H1 (cell line): Measurements from ENCODE around the gene MACROD2. TPM values are rescaled to one million over a fixed set of nuclear protein-coding genes. Genes with fewer than 3 reads are reported as not detected.

Source experiments
- CTCF ChIA-PET: fragments of 300-600 bp; sonication (Branson Sonifier 250); formaldehyde crosslinking; loops from one replicate; lab custom pipeline; 2021; ENCODE audit not compliant: partially characterized antibody; lab: Charles Lee
- POLR2A ChIA-PET: fragments of 300-600 bp; sonication (Branson Sonifier 250); formaldehyde crosslinking; loops from one replicate; lab custom pipeline; 2021; ENCODE audit warnings: inconsistent platforms; ENCODE audit not compliant: partially characterized antibody; lab: Charles Lee
- DNase-seq, 2 experiments: peaks; one replicate each; pipeline versions ENCODE4 v3.0.0 to v3.0.0-alpha.2; 2010 to 2022; ENCODE audit warnings: low spot score in 2 of 2, low read depth in 1 of 2, mixed read lengths in 1 of 2
- FAIRE-seq: peaks from 2 replicates; lab custom pipeline; 2011; peaks lifted over from hg19 to GRCh38; lab: Jason Lieb, UNC
- H2AFZ ChIP-seq: 2 replicates; pipeline ENCODE4 v1.8.1; 2012; ENCODE audit warnings: low read length, inconsistent platforms
- H2AK5ac ChIP-seq: 2 replicates; pipeline ENCODE4 v1.6.1; 2013; ENCODE audit warnings: low read depth, low read length
- H2BK120ac ChIP-seq: replicated peaks from 2 replicates; pipeline ENCODE3; 2013; ENCODE audit warnings: low read depth, low read length, inconsistent platforms
- H2BK12ac ChIP-seq: 2 replicates; pipeline ENCODE4 v1.6.1; 2013; ENCODE audit warnings: low read depth, low read length
- H2BK15ac ChIP-seq: 2 replicates; pipeline ENCODE4 v1.6.1; 2013; ENCODE audit warnings: low read length
- H2BK20ac ChIP-seq: 2 replicates; pipeline ENCODE4 v1.6.1; 2013; ENCODE audit warnings: low read length
- H2BK5ac ChIP-seq: 2 replicates; pipeline ENCODE4 v1.6.1; 2013; ENCODE audit warnings: low read depth, low read length
- H3K14ac ChIP-seq: 2 replicates; pipeline ENCODE4 v1.6.1; 2013; ENCODE audit warnings: inconsistent platforms; ENCODE audit not compliant: insufficient read length
- H3K18ac ChIP-seq: 2 replicates; pipeline ENCODE4 v1.6.1; 2013; ENCODE audit warnings: low read length; ENCODE audit errors: extremely low read depth
- H3K23ac ChIP-seq: 2 replicates; pipeline ENCODE4 v1.6.1; 2013; ENCODE audit warnings: inconsistent platforms; ENCODE audit not compliant: insufficient read length
- H3K23me2 ChIP-seq: 2 replicates; pipeline ENCODE4 v1.6.1; 2013; ENCODE audit warnings: low read depth, low read length
- H3K27ac ChIP-seq: 2 replicates; pipeline ENCODE4 v1.6.1; 2011; ENCODE audit warnings: low read depth, low read length, inconsistent platforms
- H3K27me3 ChIP-seq, 4 experiments: replicated peaks in 1 of 4; 1 replicate in 1 of 4; 2 replicates in 3 of 4; pipeline versions ENCODE4 v1.6.1 to v1.8.1; 2011 to 2013; ENCODE audit warnings: low read length in 3 of 4, mild to moderate bottlenecking in 3 of 4, inconsistent platforms in 2 of 4, mixed read lengths in 2 of 4, moderate library complexity in 1 of 4; ENCODE audit not compliant: control insufficient read depth in 3 of 4, insufficient read depth in 3 of 4; ENCODE audit errors: extremely low read depth in 1 of 4
- H3K36me3 ChIP-seq, 4 experiments: 2 replicates each; pipeline versions ENCODE4 v1.6.1 to v1.8.1; 2011 to 2013; ENCODE audit warnings: mild to moderate bottlenecking in 4 of 4, low read length in 3 of 4, moderate library complexity in 2 of 4, control low read depth in 1 of 4, inconsistent platforms in 1 of 4; ENCODE audit not compliant: insufficient read depth in 4 of 4, control insufficient read depth in 2 of 4
- H3K4ac ChIP-seq: replicated peaks from 2 replicates; pipeline ENCODE3; 2013; ENCODE audit warnings: low read length, low read depth, mixed read lengths, inconsistent platforms; ENCODE audit not compliant: insufficient read length
- H3K4me1 ChIP-seq, 4 experiments: replicated peaks in 1 of 4; 1 replicate in 1 of 4; 2 replicates in 3 of 4; pipeline versions ENCODE4 v1.6.1 to v1.8.1; 2011 to 2013; ENCODE audit warnings: low read length in 3 of 4, inconsistent platforms in 2 of 4, mixed read lengths in 1 of 4; ENCODE audit not compliant: insufficient read depth in 4 of 4, control insufficient read depth in 3 of 4
- H3K4me2 ChIP-seq, 2 experiments: 2 replicates each; pipeline versions ENCODE4 v1.6.1 to v1.8.1; 2011 to 2013; ENCODE audit warnings: low read depth in 2 of 2, low read length in 2 of 2, control low read depth in 1 of 2, inconsistent platforms in 1 of 2, mild to moderate bottlenecking in 1 of 2; ENCODE audit not compliant: insufficient read depth in 1 of 2
- H3K4me3 ChIP-seq, 4 experiments: fragments of 200-600, 300-600 bp in 1 of 4; sonication (generic), shearing (Covaris generic), sonication (Bioruptor Twin) in 1 of 4; 2 replicates each; pipeline versions ENCODE4 v1.5.1 to v1.8.1; 2011 to 2016; ENCODE audit warnings: low read length in 4 of 4, low read depth in 3 of 4, control low read depth in 2 of 4, inconsistent platforms in 2 of 4, mild to moderate bottlenecking in 2 of 4, mixed read lengths in 1 of 4, moderate library complexity in 1 of 4; ENCODE audit not compliant: insufficient read depth in 2 of 4; ENCODE audit errors: extremely low read depth in 1 of 4
- H3K56ac ChIP-seq: replicated peaks from 2 replicates; pipeline ENCODE3; 2013; ENCODE audit warnings: low read depth, mild to moderate bottlenecking, mixed read lengths, low read length, inconsistent platforms; ENCODE audit not compliant: insufficient read length
- H3K79me1 ChIP-seq: 2 replicates; pipeline ENCODE4 v1.6.1; 2013; ENCODE audit warnings: low read depth, low read length, control low read depth
- H3K79me2 ChIP-seq, 2 experiments: 2 replicates each; pipeline versions ENCODE4 v1.6.1 to v1.8.1; 2012 to 2013; ENCODE audit warnings: low read length in 2 of 2, mild to moderate bottlenecking in 2 of 2, inconsistent platforms in 1 of 2; ENCODE audit not compliant: insufficient read depth in 2 of 2, control insufficient read depth in 1 of 2
- H3K9ac ChIP-seq, 4 experiments: replicated peaks in 1 of 4; 1 replicate in 1 of 4; 2 replicates in 3 of 4; pipeline versions ENCODE4 v1.6.1 to v1.8.1; 2011 to 2013; ENCODE audit warnings: low read depth in 3 of 4, low read length in 3 of 4, control low read depth in 2 of 4, mild to moderate bottlenecking in 2 of 4, moderate library complexity in 2 of 4, inconsistent platforms in 1 of 4; ENCODE audit errors: extremely low read depth in 1 of 4
- H3K9me3 ChIP-seq, 2 experiments: 2 replicates each; pipeline versions ENCODE4 v1.6.1 to v1.8.1; 2012 to 2013; ENCODE audit warnings: mild to moderate bottlenecking in 2 of 2, moderate library complexity in 2 of 2, control low read depth in 1 of 2, inconsistent platforms in 1 of 2, low read depth in 1 of 2, low read length in 1 of 2, mixed read lengths in 1 of 2; ENCODE audit not compliant: insufficient read depth in 2 of 2
- H4K20me1 ChIP-seq, 2 experiments: replicated peaks in 1 of 2; 2 replicates each; pipeline versions ENCODE3 to v1.8.1; 2011 to 2013; ENCODE audit warnings: inconsistent platforms in 2 of 2, low read length in 2 of 2, mild to moderate bottlenecking in 1 of 2; ENCODE audit not compliant: insufficient read depth in 2 of 2, control insufficient read depth in 1 of 2
- H4K5ac ChIP-seq: 2 replicates; pipeline ENCODE4 v1.6.1; 2013; ENCODE audit warnings: low read length, low read depth, mixed read lengths, inconsistent platforms; ENCODE audit not compliant: insufficient read length
- H4K8ac ChIP-seq: 2 replicates; pipeline ENCODE4 v1.8.0; 2013; ENCODE audit warnings: mild to moderate bottlenecking, moderate library complexity, low read length, inconsistent platforms; ENCODE audit not compliant: insufficient read depth; ENCODE audit errors: extremely low read depth
- H4K91ac ChIP-seq: replicated peaks from 2 replicates; pipeline ENCODE3; 2013; ENCODE audit warnings: low read length, mixed read lengths, inconsistent platforms; ENCODE audit not compliant: insufficient read length
- HDAC6 ChIP-seq: IDR thresholded peaks from one replicate; pipeline ENCODE4 v1.7.1; 2012; ENCODE audit warnings: low read depth, mild to moderate bottlenecking, inconsistent platforms, low read length, moderate library complexity
- RAD21 ChIP-seq, 2 experiments: IDR thresholded peaks in 1 of 2; conservative IDR thresholded peaks in 1 of 2; 2 replicates each; pipeline ENCODE4 v1.6.1; 2011; ENCODE audit warnings: low read depth in 2 of 2, low read length in 2 of 2, improper control_type of control experiment in 1 of 2, inconsistent platforms in 1 of 2, mild to moderate bottlenecking in 1 of 2, moderate library complexity in 1 of 2
- WGBS, 2 experiments: shearing (Covaris generic) in 1 of 2; methylation state at CpG; one replicate each; pipeline versions ENCODE4 v1.1.6 to v1.1.7; 2013 to 2015; ENCODE audit warnings: low lambda C conversion rate in 2 of 2, mixed read lengths in 2 of 2, inconsistent platforms in 1 of 2, low coverage in 1 of 2, missing lambda C conversion rate in 1 of 2; ENCODE audit not compliant: insufficient replicate concordance in 2 of 2, insufficient coverage in 1 of 2, insufficient read length in 1 of 2; ENCODE audit errors: extremely low coverage in 1 of 2, missing lambda C conversion rate in 1 of 2; 5-methylcytosine and 5-hydroxymethylcytosine counted together
- polyA plus RNA-seq, 7 experiments: library from polyadenylated mRNA; depleted of rRNA in 3 of 7; stranded (reverse) in 5 of 7; unstranded in 2 of 7; fragments of >200 nt in 5 of 7; fragments of 200-250 nt in 2 of 7; gene quantifications; 1 replicate in 5 of 7; 2 replicates in 1 of 7; 4 replicates in 1 of 7; pipeline versions ENCODE4 v1.2.1 to v1.2.3, GENCODE V29; 2011 to 2013; ENCODE audit warnings: missing spikeins in 2 of 7, mixed read lengths in 2 of 7
- total RNA-seq: library from RNA; stranded (reverse); fragmentation: NEBNext Ultra II Directional; extraction: Animal tissue kit (Norgen Biotek cat#: 25700); gene quantifications from 2 replicates; pipeline ENCODE4 v1.2.1, GENCODE V29; 2021
- TF ChIP-seq, protein P1 (sequence below), 3 experiments: IDR thresholded peaks; 1 replicate in 2 of 3; 2 replicates in 1 of 3; pipeline versions ENCODE4 v1.5.1 to v1.6.1; 2011; ENCODE audit warnings: low read length in 3 of 3, mild to moderate bottlenecking in 3 of 3, inconsistent platforms in 2 of 3, low read depth in 1 of 3, moderate library complexity in 1 of 3; ENCODE audit not compliant: insufficient read depth in 1 of 3; ENCODE audit errors: control extremely low read depth in 1 of 3

MACROD2 gene
- total and polyA plus RNA-seq, 2 of the 8 experiments (the other 6 are each of a cell fraction or from before 2014, with no cell fraction given): 0.70 to 3.9 TPM

DNA sequence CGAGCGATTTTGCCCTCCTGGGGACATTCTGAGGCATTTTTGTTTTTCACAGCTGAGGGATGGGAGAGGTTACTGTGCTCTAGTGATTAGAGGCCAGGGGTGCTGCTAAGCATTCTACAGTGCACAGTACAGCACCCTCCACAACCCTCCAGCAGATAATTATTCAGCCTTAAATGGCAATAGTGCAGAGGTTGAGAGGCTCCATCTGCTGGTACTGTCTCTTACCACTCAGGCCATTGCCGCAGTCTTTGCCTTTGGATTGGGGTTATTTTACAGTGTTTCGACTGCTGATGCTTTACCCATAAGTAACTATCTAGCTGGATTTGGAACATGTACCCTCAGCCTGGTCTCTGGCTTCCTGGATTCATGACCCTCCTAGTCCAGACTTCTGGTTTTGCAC is 1872.6 kb downstream of the MACROD2 start:
- no peak overlapping the region for H4K8ac ChIP-seq
- H3K79me2 ChIP-seq: no peaks in the 10 kb centered on the region
- no peak overlapping the region for H2BK20ac ChIP-seq
- H3K9ac ChIP-seq: no peak overlapping the region
- H2AK5ac ChIP-seq: no peak overlapping the region
- no peak overlapping the region for H3K4me3 ChIP-seq
- no peak overlapping the region for H3K23ac ChIP-seq
- H2BK120ac ChIP-seq: no peak overlapping the region
- H4K5ac ChIP-seq: no peak overlapping the region
- CTCF ChIA-PET: interaction anchor here (1.3 to 1.4 kb wide), 3 partner anchors 24 to 410 kb away, joined by 3 to 4 read pairs (median 3); no protein-coding TSS in a partner anchor
- no peaks in the 10 kb centered on the region for H3K23me2 ChIP-seq
- H2AFZ ChIP-seq: no peak overlapping the region
- no peaks in the 10 kb centered on the region for H3K36me3 ChIP-seq
- H4K20me1 ChIP-seq: no peaks in the 10 kb centered on the region
- TF ChIP-seq, protein P1, sequence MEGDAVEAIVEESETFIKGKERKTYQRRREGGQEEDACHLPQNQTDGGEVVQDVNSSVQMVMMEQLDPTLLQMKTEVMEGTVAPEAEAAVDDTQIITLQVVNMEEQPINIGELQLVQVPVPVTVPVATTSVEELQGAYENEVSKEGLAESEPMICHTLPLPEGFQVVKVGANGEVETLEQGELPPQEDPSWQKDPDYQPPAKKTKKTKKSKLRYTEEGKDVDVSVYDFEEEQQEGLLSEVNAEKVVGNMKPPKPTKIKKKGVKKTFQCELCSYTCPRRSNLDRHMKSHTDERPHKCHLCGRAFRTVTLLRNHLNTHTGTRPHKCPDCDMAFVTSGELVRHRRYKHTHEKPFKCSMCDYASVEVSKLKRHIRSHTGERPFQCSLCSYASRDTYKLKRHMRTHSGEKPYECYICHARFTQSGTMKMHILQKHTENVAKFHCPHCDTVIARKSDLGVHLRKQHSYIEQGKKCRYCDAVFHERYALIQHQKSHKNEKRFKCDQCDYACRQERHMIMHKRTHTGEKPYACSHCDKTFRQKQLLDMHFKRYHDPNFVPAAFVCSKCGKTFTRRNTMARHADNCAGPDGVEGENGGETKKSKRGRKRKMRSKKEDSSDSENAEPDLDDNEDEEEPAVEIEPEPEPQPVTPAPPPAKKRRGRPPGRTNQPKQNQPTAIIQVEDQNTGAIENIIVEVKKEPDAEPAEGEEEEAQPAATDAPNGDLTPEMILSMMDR (IDR thresholded peaks at IDR 0.05; ENCODE audit: control extremely low read depth in 1 of 3, insufficient read depth in 1 of 3, low read depth in 1 of 3, low read length in 3 of 3): peak in 2 of 3 experiments; percentile 42 to 53; a peak in 3 of 4 replicates
- TF ChIP-seq HDAC6 (no peak), RAD21 (IDR thresholded peaks at IDR 0.05 in 1 of 2, conservative IDR thresholded peaks at IDR 0.05 in 1 of 2; ENCODE audit: low read depth in 2 of 2, low read length in 2 of 2) (peak; percentile 61 to 71)
- H3K4me1 ChIP-seq: peaks cover 0 to 1% (median 0%) of the 10 kb centered on the region in 4 experiments; a peak in 1 of 7 replicates
- WGBS, 2 experiments: 93% methylated on average over 4 of the region's 4 CpGs; no CpG with 5 or more reads in 1 of the 2 experiments
- H3K4ac ChIP-seq: no peak overlapping the region
- H2BK15ac ChIP-seq: no peak overlapping the region
- no peak overlapping the region for H2BK5ac ChIP-seq
- no peaks in the 10 kb centered on the region for H3K79me1 ChIP-seq
- no peak overlapping the region for H3K27ac ChIP-seq
- no peak overlapping the region for H3K4me2 ChIP-seq
- no peak overlapping the region for H3K18ac ChIP-seq
- H3K27me3 ChIP-seq: no peaks in the 10 kb centered on the region
- H3K56ac ChIP-seq: no peak overlapping the region
- no peak overlapping the region for H2BK12ac ChIP-seq
- H4K91ac ChIP-seq: no peak overlapping the region
- POLR2A ChIA-PET: no interaction called here
- no peak overlapping the region for H3K14ac ChIP-seq
- DNase-seq (no peak), FAIRE-seq (no peak)
- peaks cover 2 to 4% of the 10 kb centered on the region in 2 experiments; a peak in 1 of 4 replicates for H3K9me3 ChIP-seq
